GM12891 (cell line): ENCODE data around the gene FCN1.

Source experiments
- PAX5 ChIP-seq: IDR thresholded peaks from 2 replicates; pipeline ENCODE4 v1.6.1; 2011; ENCODE audit warnings: low read length, moderate library complexity, mild to moderate bottlenecking; ENCODE audit not compliant: insufficient read depth, severe bottlenecking
- POLR2A ChIP-seq: IDR thresholded peaks from 2 replicates; pipeline ENCODE4 v1.6.1; 2011; ENCODE audit warnings: low read depth, low read length, control low read depth
- POLR2AphosphoS5 ChIP-seq: IDR thresholded peaks from 2 replicates; pipeline ENCODE4 v1.6.1; 2011; ENCODE audit warnings: low read depth, low read length, control low read depth
- POU2F2 ChIP-seq: IDR thresholded peaks from 2 replicates; pipeline ENCODE4 v1.6.1; 2011; ENCODE audit warnings: low read depth, mild to moderate bottlenecking, control low read depth, low read length, moderate library complexity
- SPI1 ChIP-seq: IDR thresholded peaks from 2 replicates; pipeline ENCODE4 v1.6.1; 2011; ENCODE audit warnings: low read depth, low read length, control low read depth
- TAF1 ChIP-seq: IDR thresholded peaks from 2 replicates; pipeline ENCODE4 v1.6.1; 2011; ENCODE audit warnings: low read depth, low read length, control low read depth

DNA sequence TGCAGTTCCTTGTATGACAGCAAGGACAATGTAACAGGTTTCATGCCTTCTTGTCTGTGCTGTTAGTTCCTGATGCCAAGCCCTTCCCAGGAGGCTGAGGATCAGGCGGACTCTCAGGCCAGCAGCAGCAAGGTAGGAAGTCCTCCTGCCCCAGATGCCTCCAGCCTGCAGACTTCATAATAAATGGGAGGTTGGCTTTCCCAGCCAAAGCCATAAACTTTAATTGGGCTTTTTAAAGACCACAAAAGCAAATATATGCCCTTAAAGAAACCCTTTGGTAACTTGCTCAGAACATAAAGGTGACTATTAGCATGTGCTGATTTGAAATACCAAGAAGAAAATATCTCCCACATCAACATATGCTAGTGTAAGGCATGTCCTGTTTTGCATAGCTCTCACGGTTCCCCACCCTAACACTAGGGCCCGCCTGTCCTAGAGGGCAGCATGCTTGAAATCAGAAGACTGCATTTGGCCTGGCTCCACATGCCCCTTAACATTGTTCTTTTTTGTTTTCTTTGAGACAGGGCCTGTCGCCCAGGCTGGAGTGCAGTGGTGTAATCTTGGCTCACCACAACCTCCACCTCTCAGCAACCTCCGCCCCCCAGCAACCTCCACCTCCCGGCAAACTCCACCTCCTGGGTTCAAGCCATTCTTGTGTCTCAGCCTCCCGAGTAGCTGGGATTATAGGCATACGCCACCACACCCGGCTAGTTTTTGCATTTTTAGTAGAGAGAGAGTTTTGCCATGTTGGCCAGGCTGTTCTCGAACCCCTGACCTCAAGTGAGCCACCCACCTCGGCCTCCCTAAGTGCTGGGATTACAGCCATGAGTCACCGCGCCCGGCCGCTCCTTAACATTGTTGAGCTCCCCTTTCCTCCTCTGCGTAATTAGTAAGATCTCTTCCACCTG lies 44.6 kb upstream of the FCN1 start:
- TF ChIP-seq POLR2A (no peak), POLR2AphosphoS5 (no peak), SPI1 (no peak), PAX5 (no peak), TAF1 (no peak), POU2F2 (no peak)
